WERI-Rb-1 (cell line): ENCODE measurements around the gene RBPJL.
"Not testable (repeated sequence)": the region's sequence is repeated elsewhere in the genome, so short reads cannot be mapped to it uniquely, and the experiment has no call there.

ENCODE experiments used
- DNase-seq: peaks from one replicate; pipeline ENCODE4 v3.0.0-alpha.2; 2020
- H3K27ac ChIP-seq: fragments of 250-450 bp; sonication (Bioruptor Pico); 2 replicates; pipeline ENCODE4 v1.5.1; 2020; ENCODE audit warnings: mild to moderate bottlenecking, moderate library complexity
- H3K27me3 ChIP-seq: fragments of 250-450 bp; sonication (Bioruptor Pico); 2 replicates; pipeline ENCODE4 v1.5.1; 2021; ENCODE audit warnings: mild to moderate bottlenecking, low read depth, moderate library complexity; ENCODE audit not compliant: insufficient read depth, severe bottlenecking
- H3K36me3 ChIP-seq: fragments of 250-450 bp; sonication (Bioruptor Pico); 2 replicates; pipeline ENCODE4 v1.5.1; 2020; ENCODE audit warnings: mild to moderate bottlenecking, moderate library complexity
- H3K4me3 ChIP-seq: 2 replicates; pipeline ENCODE4 v1.5.1; 2011; ENCODE audit warnings: low read depth, mild to moderate bottlenecking, control low read depth, low read length
- H3K9me3 ChIP-seq: fragments of 250-450 bp; sonication (Bioruptor Pico); 2 replicates; pipeline ENCODE4 v1.5.1; 2021; ENCODE audit warnings: mild to moderate bottlenecking, moderate library complexity; ENCODE audit not compliant: severe bottlenecking
- CTCF ChIP-seq: IDR thresholded peaks from 2 replicates; pipeline ENCODE4 v1.5.1; 2011; ENCODE audit warnings: low read depth, mild to moderate bottlenecking, control low read depth, inconsistent platforms, low read length

The RBPJL gene

GRCh38 chr20:45347936-45348778 is 41.5 kb downstream of the RBPJL start, which contains the start of gene SDC4:
SDC4 (minus strand) TSS chr20:45348424; CDS start chr20:45348384, 40 bp downstream.
- Histone ChIP-seq H3K9me3 (no peaks in the 10 kb centered on the region), H3K27ac (peak within 1 kb of the TSS; percentile 88), H3K36me3 (peaks cover 4% of the 10 kb centered on the region), H3K4me3 (peak within 1 kb of the TSS; percentile 76), H3K27me3 (no peaks in the 10 kb centered on the region)
- no peak for TF ChIP-seq CTCF
- DNase-seq, result peak; percentile 63

GRCh38 chr20:45350217-45350616 is 43.6 kb downstream of the RBPJL start:
- H3K36me3 ChIP-seq, result no peaks in the 10 kb centered on the region; the same call in 1 of the 2 replicates
- H3K27me3 ChIP-seq, result no peaks in the 10 kb centered on the region
- no peak overlapping the region for H3K4me3 ChIP-seq
- DNase-seq, result no peak
- no peaks in the 10 kb centered on the region for H3K9me3 ChIP-seq
- H3K27ac ChIP-seq, result no peak overlapping the region
- TF ChIP-seq CTCF, result no peak

- not testable (repeated sequence) for H3K27me3 ChIP-seq
Observed at GRCh38 chr20:45350795-45351194, 44.2 kb downstream of the RBPJL start.

GRCh38 chr20:45352729-45353128 is 46.1 kb downstream of the RBPJL start:
- TF ChIP-seq CTCF, result no peak
- Histone ChIP-seq H3K4me3 (no peak overlapping the region), H3K27ac (no peak overlapping the region), H3K36me3 (no peaks in the 10 kb centered on the region; the same call in 1 of the 2 replicates), H3K9me3 (no peaks in the 10 kb centered on the region), H3K27me3 (no peaks in the 10 kb centered on the region)
- DNase-seq, result no peak

More at GRCh38 chr20:45350795-45351194, 44.2 kb downstream of the RBPJL start:
- H3K27ac ChIP-seq, H3K4me3 ChIP-seq, DNase-seq, H3K36me3 ChIP-seq, H3K9me3 ChIP-seq: not testable (repeated sequence)

GRCh38 chr20:45353746-45354145 is 47.1 kb downstream of the RBPJL start:
- Histone ChIP-seq H3K27ac (no peak overlapping the region), H3K27me3 (no peaks in the 10 kb centered on the region), H3K9me3 (no peaks in the 10 kb centered on the region), H3K36me3 (no peaks in the 10 kb centered on the region), H3K4me3 (no peak overlapping the region)
- no peak for TF ChIP-seq CTCF
- no peak for DNase-seq

GRCh38 chr20:45354423-45355208 is 48.0 kb downstream of the RBPJL start:
- H3K4me3 ChIP-seq, result no peak overlapping the region
- no peaks in the 10 kb centered on the region for H3K36me3 ChIP-seq
- H3K9me3 ChIP-seq, result no peaks in the 10 kb centered on the region
- no peak for DNase-seq
- H3K27ac ChIP-seq, result no peak overlapping the region
- H3K27me3 ChIP-seq, result no peaks in the 10 kb centered on the region
- TF ChIP-seq CTCF, result no peak
